ENCODE results near the gene PCARE.

DNA sequence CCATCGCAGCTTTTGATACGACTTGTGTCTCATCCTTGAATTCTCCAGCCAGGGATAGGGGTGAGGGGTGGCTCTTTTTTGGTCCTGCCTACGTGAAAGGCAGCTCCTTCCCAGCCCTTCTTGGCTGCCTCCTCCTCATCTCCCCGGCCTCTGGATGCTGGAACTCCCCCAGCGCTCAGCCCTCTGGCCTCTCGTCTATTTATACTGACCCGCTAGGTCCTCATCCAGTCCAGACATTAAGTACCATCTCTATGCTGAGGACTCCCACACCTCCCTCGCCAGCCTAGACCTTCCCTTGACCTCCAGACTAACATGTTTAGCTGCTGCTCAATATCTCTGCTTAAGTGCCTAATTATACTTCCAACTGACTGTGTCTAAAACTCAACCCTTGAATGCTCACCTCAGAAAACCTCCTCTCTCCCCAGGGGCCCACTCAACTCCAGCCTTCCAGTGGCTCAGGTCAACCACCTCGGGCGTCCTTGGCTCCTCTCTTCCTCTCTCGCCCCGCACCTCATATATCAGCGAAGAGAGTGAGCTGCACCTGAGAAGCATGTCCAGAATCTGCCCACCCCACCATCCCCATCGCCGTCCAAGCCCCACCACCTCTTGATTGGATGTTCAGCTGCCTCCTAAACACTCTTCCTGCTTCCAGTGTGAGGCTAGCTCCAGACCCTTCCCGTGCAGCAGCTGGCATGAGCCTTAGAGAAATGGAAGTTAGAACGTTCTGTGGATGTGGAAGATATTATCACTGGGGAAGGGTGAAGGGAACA is 58.4 kb downstream of the PCARE start:
- TF ChIP-seq CTCF (conservative IDR thresholded peaks at IDR 0.05; ENCODE audit: low read depth in 2 of 2): no peak
- TF ChIP-seq POLR2AphosphoS5 (IDR thresholded peaks at IDR 0.05; ENCODE audit: low read depth): no peak
- no peak for TF ChIP-seq CREB1 (CRISPR knock-in tag; IDR thresholded peaks at IDR 0.05; ENCODE audit: low read depth)
